ENCODE measurements around the gene KIF16B. TPM values are rescaled to one million over a fixed set of nuclear protein-coding genes. Genes with fewer than 3 reads are reported as not detected.

Gene KIF16B
- total RNA-seq, 1 experiment from 2014 or later: 7.6 TPM

- ChIA-PET POLR2A (no interaction called here), CTCF (no interaction called here)
- no peak overlapping the region for H3K27ac Mint-ChIP-seq
- TF ChIP-seq SMAD4 (CRISPR knock-in tag; IDR thresholded peaks at IDR 0.05) (no peak), MAX (CRISPR knock-in tag; IDR thresholded peaks at IDR 0.05) (no peak), ESRRA (CRISPR knock-in tag; IDR thresholded peaks at IDR 0.05; ENCODE audit: borderline replicate concordance) (no peak), SOX15 (CRISPR knock-in tag; IDR thresholded peaks at IDR 0.05) (no peak), RELA (CRISPR knock-in tag; IDR thresholded peaks at IDR 0.05; ENCODE audit: borderline replicate concordance) (no peak), USF2 (CRISPR knock-in tag; IDR thresholded peaks at IDR 0.05) (no peak)
- no peak overlapping the region for H3K4me3 Mint-ChIP-seq
- H3K9me3 Mint-ChIP-seq: peaks cover 5% of the 10 kb centered on the region; the same call in 1 of the 2 replicates
- ATAC-seq: no peak; the same call in 1 of the 2 replicates
- peaks cover 9% of the 10 kb centered on the region for H3K4me1 Mint-ChIP-seq
- H3K36me3 Mint-ChIP-seq: no peaks in the 10 kb centered on the region; the same call in 1 of the 2 replicates
- DNase-seq (ENCODE audit: low spot score): no peak
- H3K27me3 Mint-ChIP-seq (ENCODE audit: low read depth): no peaks in the 10 kb centered on the region
These were observed 288.7 kb downstream of the KIF16B start for GRCh38 chr20:16284385-16285100.

- H3K27me3 Mint-ChIP-seq (ENCODE audit: low read depth): no peaks in the 10 kb centered on the region
- no peaks in the 10 kb centered on the region; the same call in 1 of the 2 replicates for H3K36me3 Mint-ChIP-seq
- ChIA-PET POLR2A (no interaction called here), CTCF (no interaction called here)
- ATAC-seq (no peak), DNase-seq (ENCODE audit: low spot score) (no peak)
- no peak overlapping the region for H3K27ac Mint-ChIP-seq
- TF ChIP-seq TEAD4 (CRISPR knock-in tag; IDR thresholded peaks at IDR 0.05) (no peak), ZNF219 (CRISPR knock-in tag; IDR thresholded peaks at IDR 0.05; ENCODE audit: borderline replicate concordance) (no peak), ESRRA (CRISPR knock-in tag; IDR thresholded peaks at IDR 0.05; ENCODE audit: borderline replicate concordance) (no peak), E2F4 (CRISPR knock-in tag; IDR thresholded peaks at IDR 0.05; ENCODE audit: borderline replicate concordance, low read depth) (no peak), PREB (CRISPR knock-in tag; IDR thresholded peaks at IDR 0.05; ENCODE audit: borderline replicate concordance) (no peak), HMGA2 (CRISPR knock-in tag; IDR thresholded peaks at IDR 0.05) (no peak), ZBTB21 (CRISPR knock-in tag; IDR thresholded peaks at IDR 0.05; ENCODE audit: borderline replicate concordance) (no peak), FOXK1 (CRISPR knock-in tag; IDR thresholded peaks at IDR 0.05) (no peak), ELF4 (CRISPR knock-in tag; IDR thresholded peaks at IDR 0.05; ENCODE audit: low read depth) (no peak), NR2C2 (CRISPR knock-in tag; IDR thresholded peaks at IDR 0.05) (no peak), TCF7 (CRISPR knock-in tag; IDR thresholded peaks at IDR 0.05; ENCODE audit: low read depth) (no peak), FOXP4 (CRISPR knock-in tag; IDR thresholded peaks at IDR 0.05) (no peak), SOX15 (CRISPR knock-in tag; IDR thresholded peaks at IDR 0.05) (no peak), GTF2I (CRISPR knock-in tag; conservative IDR thresholded peaks at IDR 0.05) (no peak), ZNF423 (CRISPR knock-in tag; IDR thresholded peaks at IDR 0.05) (no peak)
- peaks cover 5% of the 10 kb centered on the region; the same call in 1 of the 2 replicates for H3K9me3 Mint-ChIP-seq
- peaks cover 4% of the 10 kb centered on the region for H3K4me1 Mint-ChIP-seq
- H3K4me3 Mint-ChIP-seq: no peak overlapping the region
These were observed 289.3 kb downstream of the KIF16B start for GRCh38 chr20:16283978-16284377.

Measured in WTC11 (cell line).